ENCODE measurements around the gene PAK6.

GRCh38 chr15:40310001-40310959 is 71.4 kb downstream of the PAK6 start:
- TF ChIP-seq CTCF (IDR thresholded peaks at IDR 0.05; ENCODE audit: low read depth, low read length, poor library complexity, severe bottlenecking) (peak; percentile 82), EZH2phosphoT487 (IDR thresholded peaks at IDR 0.05; ENCODE audit: borderline replicate concordance, low read length) (no peak)
